ENCODE measurements around the gene MYO1H. TPM values are rescaled to one million over a fixed set of nuclear protein-coding genes. Genes with fewer than 3 reads are reported as not detected.

MYO1H gene
- total RNA-seq, 4 donors from 2014 or later: not detected

- WGBS: 88% methylated on average over 12 of the region's 14 CpGs
- DNase-seq (ENCODE audit: extremely low spot score): no peak
- peaks cover 73 to 100% (median 97%) of the 10 kb centered on the region in 4 donors for H3K36me3 ChIP-seq
Observed at GRCh38 chr12:109489016-109489954, 141.6 kb downstream of the MYO1H start.

GRCh38 chr12:109489955-109490565, 142.4 kb downstream of the MYO1H start:
- no peak for TF ChIP-seq POLR2AphosphoS5 (IDR thresholded peaks at IDR 0.05)
- H3K4me3 ChIP-seq: no peak overlapping the region
- WGBS: 80% methylated on average over 1 of the region's 1 CpG
- peaks cover 76 to 100% (median 97%) of the 10 kb centered on the region in 4 donors for H3K36me3 ChIP-seq
- H3K27ac ChIP-seq (replicated peaks in 1 of 4): no peak overlapping the region
- intact Hi-C loops (cut with DNase I): no loop called here
- H3K4me1 ChIP-seq: no peaks in the 10 kb centered on the region
- H3K27me3 ChIP-seq: no peaks in the 10 kb centered on the region
- no peaks in the 10 kb centered on the region for H3K9me3 ChIP-seq
- no peak for DNase-seq (ENCODE audit: extremely low spot score)

More at GRCh38 chr12:109489016-109489954, 141.6 kb downstream of the MYO1H start:
- no peaks in the 10 kb centered on the region for H3K27me3 ChIP-seq
- no peaks in the 10 kb centered on the region for H3K4me1 ChIP-seq
- no peak for TF ChIP-seq EP300 (IDR thresholded peaks at IDR 0.05)
- no peak for TF ChIP-seq POLR2AphosphoS5 (IDR thresholded peaks at IDR 0.05)
- TF ChIP-seq POLR2A (IDR thresholded peaks at IDR 0.05; ENCODE audit: low read depth): no peak
- TF ChIP-seq CTCF (IDR thresholded peaks at IDR 0.05): no peak
- intact Hi-C loops (cut with DNase I): no loop called here
- no peak overlapping the region for H3K27ac ChIP-seq (replicated peaks in 1 of 4)
- H3K9me3 ChIP-seq: no peaks in the 10 kb centered on the region
- H3K4me3 ChIP-seq: no peak overlapping the region

GRCh38 chr12:109491671-109492070, 144.0 kb downstream of the MYO1H start:
- Histone ChIP-seq H3K27me3 (no peaks in the 10 kb centered on the region), H3K27ac (replicated peaks in 1 of 4) (no peak overlapping the region), H3K4me3 (no peak overlapping the region), H3K9me3 (no peaks in the 10 kb centered on the region), H3K36me3 (peaks cover 70 to 100% (median 96%) of the 10 kb centered on the region in 4 donors), H3K4me1 (no peaks in the 10 kb centered on the region)
- DNase-seq (ENCODE audit: extremely low spot score): no peak
- TF ChIP-seq POLR2A (IDR thresholded peaks at IDR 0.05; ENCODE audit: low read depth): no peak
- no peak for TF ChIP-seq POLR2AphosphoS5 (IDR thresholded peaks at IDR 0.05)
- TF ChIP-seq CTCF (IDR thresholded peaks at IDR 0.05): no peak
- TF ChIP-seq EP300 (IDR thresholded peaks at IDR 0.05): no peak
- WGBS: 90% methylated on average over 4 of the region's 4 CpGs
- intact Hi-C loops (cut with DNase I): no loop called here

DNA sequence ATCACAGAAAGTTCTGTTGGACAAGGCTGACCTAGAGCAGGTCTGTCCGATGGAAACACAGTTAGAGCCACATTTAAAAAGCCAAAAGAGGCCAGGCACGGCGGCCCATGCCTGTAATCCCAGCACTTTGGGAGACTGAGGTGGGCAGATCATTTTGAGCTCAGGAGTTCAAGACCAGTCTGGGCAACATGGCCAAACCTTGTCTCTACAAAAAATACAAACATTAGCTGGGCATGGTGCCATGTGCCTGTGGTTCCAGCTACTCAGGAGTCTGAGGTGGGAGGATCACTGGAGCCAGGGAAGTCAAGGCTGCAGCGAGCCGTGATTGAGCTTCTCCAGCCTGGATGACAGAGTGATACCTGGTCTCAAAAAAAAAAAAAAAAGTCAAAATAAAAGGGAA, 144.7 kb downstream of the MYO1H start:
- intact Hi-C loops (cut with DNase I): no loop called here
- WGBS: 80% methylated on average over 5 of the region's 5 CpGs
- peaks cover 67 to 100% (median 93%) of the 10 kb centered on the region in 4 donors for H3K36me3 ChIP-seq
- no peak for TF ChIP-seq CTCF (IDR thresholded peaks at IDR 0.05)
- no peak for TF ChIP-seq EP300 (IDR thresholded peaks at IDR 0.05)
- TF ChIP-seq POLR2A (IDR thresholded peaks at IDR 0.05; ENCODE audit: low read depth): no peak
- TF ChIP-seq POLR2AphosphoS5 (IDR thresholded peaks at IDR 0.05): no peak
- no peaks in the 10 kb centered on the region for H3K27me3 ChIP-seq
- no peak overlapping the region for H3K27ac ChIP-seq (replicated peaks in 1 of 4)
- no peaks in the 10 kb centered on the region for H3K4me1 ChIP-seq
- H3K9me3 ChIP-seq: no peaks in the 10 kb centered on the region
- DNase-seq (ENCODE audit: extremely low spot score): no peak
- H3K4me3 ChIP-seq: no peak overlapping the region

GRCh38 chr12:109493090-109493489, 145.4 kb downstream of the MYO1H start:
- Histone ChIP-seq H3K9me3 (no peaks in the 10 kb centered on the region), H3K4me1 (no peaks in the 10 kb centered on the region), H3K4me3 (no peak overlapping the region), H3K36me3 (peaks cover 67 to 100% (median 93%) of the 10 kb centered on the region in 4 donors), H3K27ac (replicated peaks in 1 of 4) (no peak overlapping the region), H3K27me3 (no peaks in the 10 kb centered on the region)
- no peak for TF ChIP-seq CTCF (IDR thresholded peaks at IDR 0.05)
- no peak for DNase-seq (ENCODE audit: extremely low spot score)
- intact Hi-C loops (cut with DNase I): no loop called here
